ENCODE results near the gene DIP2B.

DIP2B gene

GRCh38 chr12:50695961-50696360 lies 191.2 kb downstream of the DIP2B start:
- no peak for DNase-seq

DNA sequence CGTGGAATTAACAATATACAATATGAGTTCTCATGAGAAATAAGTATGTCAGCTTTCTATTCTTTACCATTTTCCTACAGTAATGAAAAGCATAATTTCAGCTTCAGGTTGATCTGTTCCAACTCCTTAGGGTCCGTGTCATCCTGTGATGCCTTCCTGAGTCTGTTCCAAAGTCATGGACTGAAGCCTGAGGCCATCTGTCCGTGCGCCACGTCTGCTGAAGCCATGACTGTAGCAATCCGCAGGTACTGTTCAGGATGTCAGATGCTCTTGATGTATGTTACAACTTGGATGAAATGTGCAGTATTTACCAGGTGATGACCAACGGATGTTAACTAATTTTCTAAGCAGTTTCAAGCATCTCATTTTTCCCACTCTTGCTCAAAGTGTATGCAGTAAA lies 192.1 kb downstream of the DIP2B start:
- no peak for DNase-seq

DNA sequence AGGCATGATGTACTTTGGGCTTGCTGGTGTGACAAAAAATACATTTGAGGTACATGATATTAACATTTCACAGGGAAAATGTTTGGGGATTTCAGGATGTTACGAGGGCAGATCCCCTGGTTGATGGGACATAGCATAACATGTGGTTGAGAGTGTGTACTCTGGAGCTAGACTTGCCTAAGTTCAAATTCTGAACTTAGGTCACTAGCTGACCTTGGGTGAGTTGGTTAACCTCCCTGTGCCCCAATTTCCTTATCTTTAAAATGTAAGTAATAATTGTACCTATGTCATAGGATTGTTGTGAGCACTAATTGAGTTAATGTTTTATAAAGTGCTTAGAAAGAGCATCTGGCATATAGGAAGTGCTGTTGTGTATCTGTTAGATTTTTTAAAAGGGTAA lies 194.4 kb downstream of the DIP2B start:
- DNase-seq: no peak

- DNase-seq: no peak
Measured at GRCh38 chr12:50699940-50700339, 195.2 kb downstream of the DIP2B start.

DNA sequence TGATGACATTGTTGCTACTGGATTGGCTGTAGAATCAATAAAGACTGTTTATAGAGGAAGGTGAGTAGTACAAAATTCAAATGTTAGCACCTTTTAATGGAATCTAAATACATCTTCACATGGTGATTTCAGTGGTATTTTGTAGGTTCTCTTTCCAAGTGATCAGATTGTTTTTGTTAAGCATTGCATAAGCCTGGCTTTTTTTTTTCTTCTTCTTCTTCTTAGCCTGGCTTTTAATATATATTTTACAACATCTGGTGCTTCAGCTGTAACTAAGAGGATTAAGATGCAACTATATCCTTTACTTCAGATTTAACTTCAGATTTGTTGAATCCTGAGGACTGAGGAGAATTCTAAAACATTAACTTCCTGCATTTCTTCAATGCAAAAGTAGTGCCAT lies 201.8 kb downstream of the DIP2B start:
- no peak for DNase-seq

- no peak for DNase-seq
Measured at GRCh38 chr12:50707396-50707795, 202.6 kb downstream of the DIP2B start.

- DNase-seq: no peak
Measured at GRCh38 chr12:50708631-50709030, 203.8 kb downstream of the DIP2B start.

GRCh38 chr12:50711121-50711520 lies 206.3 kb downstream of the DIP2B start:
- DNase-seq: no peak

DNA sequence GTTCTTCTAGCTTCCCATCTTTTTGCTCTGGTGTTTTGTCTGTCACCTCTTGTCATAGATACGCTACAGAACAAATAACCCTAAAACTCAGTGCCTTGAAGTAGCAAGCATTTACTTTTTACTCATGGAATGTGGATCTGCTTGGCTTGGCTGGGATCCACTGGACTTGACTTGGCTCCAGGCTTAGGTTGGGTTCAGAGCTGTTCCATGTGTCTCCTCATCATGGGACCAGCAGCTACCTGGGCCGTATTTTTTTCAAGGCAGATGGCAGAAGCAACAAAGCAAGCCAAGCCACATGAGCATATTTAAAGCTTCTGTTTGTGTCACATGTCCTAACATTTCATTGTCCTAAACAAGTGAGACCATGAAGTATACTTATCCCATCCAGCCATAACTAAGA lies 210.4 kb downstream of the DIP2B start:
- DNase-seq: no peak

- no peak for DNase-seq
Measured at GRCh38 chr12:50718760-50719159, 214.0 kb downstream of the DIP2B start.

DNA sequence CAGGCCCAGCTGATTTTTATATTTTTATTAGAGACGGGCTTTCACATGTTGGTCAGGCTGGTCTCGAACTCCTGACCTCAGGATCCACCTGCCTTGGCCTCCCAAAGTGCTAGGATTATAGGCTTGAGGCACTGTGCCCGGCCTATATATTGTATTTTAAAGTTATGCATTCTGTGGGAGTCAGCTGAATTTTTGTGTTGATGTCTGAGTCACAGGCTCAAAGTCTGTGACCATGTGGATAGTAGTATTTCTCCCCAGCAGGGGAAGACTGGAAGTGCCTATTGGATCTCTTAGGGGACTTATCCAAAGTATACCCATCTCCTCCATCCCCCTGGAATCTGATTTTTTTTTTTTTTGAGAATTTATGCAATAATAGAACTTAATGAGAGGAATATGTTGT lies 215.3 kb downstream of the DIP2B start:
- DNase-seq: no peak

- DNase-seq: no peak
Measured at GRCh38 chr12:50720501-50720900, 215.7 kb downstream of the DIP2B start.

DNA sequence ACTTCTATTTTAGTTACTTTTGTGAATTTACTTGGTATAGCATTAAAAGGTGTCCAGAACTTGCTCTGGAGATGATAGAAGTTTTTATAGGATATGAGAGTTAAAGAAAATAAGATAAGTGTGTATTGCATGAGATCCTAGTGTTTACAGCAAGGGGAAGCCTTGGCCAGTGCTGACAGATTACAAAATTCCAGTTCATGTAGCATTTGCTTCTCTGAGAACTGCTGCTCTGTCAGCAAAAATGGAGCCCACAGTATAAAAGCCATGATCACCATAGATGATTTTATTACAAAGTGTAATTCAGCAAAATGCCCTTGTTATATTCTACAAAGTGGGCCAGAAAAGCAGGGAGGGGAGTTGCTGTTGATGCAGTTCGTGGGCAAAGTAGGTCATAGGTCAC lies 219.1 kb downstream of the DIP2B start:
- no peak for DNase-seq

DNA sequence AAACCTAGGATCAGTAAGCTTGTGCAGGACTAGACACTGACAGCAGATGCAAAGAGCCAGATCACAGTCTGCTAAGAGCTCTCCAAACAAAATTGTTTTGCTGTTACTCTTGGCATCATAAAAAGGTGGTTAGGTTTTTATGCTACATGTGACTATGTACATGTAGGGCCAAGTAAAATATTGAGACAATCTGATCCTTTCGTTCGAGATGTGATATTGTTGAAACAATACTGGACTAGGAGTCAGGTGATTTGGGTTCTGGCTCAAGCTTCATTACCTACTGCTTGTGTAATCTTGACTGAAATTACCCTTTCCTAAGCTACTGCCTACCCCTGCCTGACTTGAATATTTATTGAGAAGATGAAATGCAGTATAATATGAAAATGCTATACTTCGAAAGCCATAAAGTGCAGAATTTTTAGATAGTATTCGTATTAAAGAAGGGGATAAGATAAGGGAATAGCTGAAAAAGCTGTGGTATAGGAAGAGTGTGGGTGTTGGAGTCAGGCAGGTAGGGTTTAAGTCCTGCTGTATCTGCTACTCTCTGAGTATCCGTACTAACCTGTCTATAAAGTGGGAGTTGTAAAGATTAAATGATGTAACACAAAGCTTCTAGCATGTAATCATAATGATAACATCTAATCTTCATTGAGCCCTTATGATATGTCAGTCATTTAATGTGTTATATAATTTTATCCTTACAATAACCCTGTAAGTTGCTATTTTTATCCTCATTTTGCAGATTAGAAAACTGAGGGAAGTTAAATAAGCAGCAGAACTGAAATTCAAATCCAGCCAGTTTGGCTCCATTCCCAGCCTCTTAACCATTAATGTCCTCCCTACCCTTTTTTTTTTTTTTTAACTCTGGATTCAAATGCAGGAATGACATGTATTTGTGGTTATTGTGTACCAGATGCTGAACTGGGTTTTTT lies 220.5 kb downstream of the DIP2B start:
- DNase-seq: no peak

GRCh38 chr12:50727466-50727865 lies 222.7 kb downstream of the DIP2B start:
- no peak for DNase-seq

DNA sequence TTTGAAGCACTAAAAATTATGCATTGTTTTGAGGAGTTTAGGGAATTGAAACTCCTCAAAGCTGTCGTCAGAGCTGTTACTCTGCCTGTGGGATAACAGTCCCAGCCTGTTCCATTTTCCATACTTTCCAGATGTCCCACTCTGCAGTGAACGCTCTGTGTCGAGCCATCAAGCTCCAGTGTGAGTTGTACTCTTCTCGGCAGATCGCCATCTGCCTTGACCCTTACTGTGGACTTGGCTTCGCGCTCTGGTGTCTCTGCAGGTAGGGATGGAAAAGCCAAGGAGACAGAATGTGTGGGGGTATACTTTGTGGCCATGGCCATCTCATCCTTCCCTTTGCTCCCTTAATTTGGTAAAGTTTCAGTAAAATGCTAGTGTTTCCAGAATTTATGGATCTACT lies 223.6 kb downstream of the DIP2B start:
- DNase-seq: no peak

DNA sequence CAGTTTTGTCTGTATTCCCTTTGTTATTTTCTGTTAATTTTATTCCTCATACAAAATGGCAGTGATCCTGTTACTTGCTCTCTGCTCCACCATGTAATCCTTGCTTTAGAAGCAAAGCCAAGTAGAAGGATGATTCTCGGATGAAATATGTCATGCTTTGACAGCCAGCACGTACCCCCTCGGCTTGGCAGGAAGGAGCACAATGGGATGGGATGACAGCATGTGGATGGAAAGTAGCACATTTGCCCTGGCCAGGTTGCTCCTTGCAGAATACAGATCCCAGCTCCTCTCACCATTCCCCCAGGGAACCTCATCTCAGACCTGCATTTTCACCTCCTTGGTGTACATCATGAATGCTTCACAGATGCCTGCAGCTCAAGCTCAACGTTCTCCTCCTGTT lies 224.1 kb downstream of the DIP2B start:
- DNase-seq: no peak

DNA sequence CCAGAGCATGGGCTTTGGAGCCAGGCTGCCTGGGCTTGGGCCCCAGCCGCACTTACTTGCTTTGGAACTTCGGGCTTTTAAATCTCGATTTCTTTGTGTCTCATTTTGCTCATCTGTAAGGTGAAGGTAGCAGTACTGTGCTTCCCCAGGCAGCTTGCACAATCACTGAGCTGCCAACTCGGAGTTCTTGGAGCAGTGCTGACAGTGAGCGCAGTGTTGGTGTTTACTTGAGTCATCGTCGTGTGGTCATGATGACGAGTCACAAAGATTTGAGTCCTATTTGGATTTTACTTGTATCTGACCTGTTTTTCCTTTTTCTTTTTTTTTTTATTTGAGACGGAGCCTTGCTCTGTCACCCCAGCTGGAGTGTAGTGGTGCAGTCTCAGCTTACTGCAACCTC lies 227.8 kb downstream of the DIP2B start:
- DNase-seq: no peak

DNA sequence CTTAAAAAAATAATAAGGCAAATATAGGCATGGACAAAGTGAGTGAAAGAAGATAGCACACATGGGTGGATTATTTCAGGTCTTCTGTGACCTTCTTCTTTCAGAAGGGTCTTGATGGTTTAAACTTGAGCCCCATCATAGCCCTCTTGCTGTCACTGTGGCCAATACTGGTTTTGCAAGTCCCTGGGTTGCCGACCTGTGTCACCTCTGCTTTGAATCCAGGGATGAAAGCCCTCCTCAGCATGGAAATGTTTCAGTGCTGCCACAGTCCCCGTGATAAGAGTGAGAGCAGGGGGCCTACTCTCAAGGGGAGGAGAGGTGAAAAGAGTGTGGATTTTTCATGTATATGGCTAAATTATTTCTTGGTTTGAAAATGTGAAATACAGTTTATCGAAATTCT lies 228.9 kb downstream of the DIP2B start:
- DNase-seq: no peak

DNA sequence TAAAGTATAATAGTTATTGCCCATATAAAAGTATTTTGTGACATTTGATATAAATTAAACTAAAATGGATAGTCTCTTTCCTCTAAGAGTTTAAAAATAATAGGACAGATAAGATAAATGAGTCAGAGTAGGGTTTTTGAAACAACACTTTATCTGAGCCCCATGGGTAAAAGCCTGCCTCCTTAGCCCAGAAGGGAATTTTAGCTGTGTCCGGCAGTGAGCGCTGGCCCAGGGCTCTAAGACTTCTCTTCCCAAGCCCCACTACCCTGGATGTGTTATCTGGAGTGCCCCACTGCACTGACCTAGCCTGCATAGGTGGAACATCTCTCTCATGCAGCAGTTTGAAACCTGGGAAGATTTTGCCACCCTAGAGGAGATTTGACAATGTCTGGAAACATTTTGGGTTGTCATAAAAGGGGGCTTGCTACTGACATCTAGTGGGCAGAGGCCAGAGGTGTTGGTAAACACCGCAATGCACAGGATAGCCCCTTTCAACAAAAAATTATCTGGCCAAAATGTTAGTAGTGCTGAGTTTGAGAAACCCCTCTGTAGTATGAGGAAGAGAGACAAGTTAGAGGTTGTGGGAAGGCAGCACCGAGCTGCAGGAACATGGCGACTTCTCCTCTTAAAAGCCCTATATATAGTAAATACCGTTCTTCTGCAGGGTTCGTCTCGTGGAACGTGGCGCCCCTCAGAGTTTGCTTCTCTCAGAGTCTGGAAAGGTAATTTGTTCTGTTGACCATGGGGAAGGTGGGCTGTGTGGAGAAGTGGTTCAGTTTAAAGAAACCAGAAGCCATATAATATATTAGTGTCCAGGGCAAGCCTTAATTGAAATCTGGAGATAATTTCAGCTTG lies 229.9 kb downstream of the DIP2B start:
- no peak for DNase-seq

GRCh38 chr12:50739611-50740010 lies 234.8 kb downstream of the DIP2B start:
- DNase-seq: no peak

- no peak for DNase-seq
Measured at GRCh38 chr12:50740307-50740706, 235.5 kb downstream of the DIP2B start.

- DNase-seq: no peak
Measured at GRCh38 chr12:50742776-50743175, 238.0 kb downstream of the DIP2B start.

GRCh38 chr12:50745861-50746260 lies 241.1 kb downstream of the DIP2B start:
- no peak for DNase-seq
